OCI-M2 (cell line): ENCODE data around the gene SLC7A5.
"Not testable (repeated sequence)": the region's sequence is repeated elsewhere in the genome, so short reads cannot be mapped to it uniquely, and the experiment has no call there.

Experiments
- DNase-seq: peaks from one replicate; lab custom pipeline; 2025; ENCODE audit not compliant: unreplicated experiment; lab: John Stamatoyannopoulos, UW

SLC7A5 gene

GRCh38 chr16:87802670-87803069 is 66.6 kb downstream of the SLC7A5 start:
- DNase-seq = no peak

- DNase-seq = no peak
These were observed 67.5 kb downstream of the SLC7A5 start for GRCh38 chr16:87801679-87802259.

GRCh38 chr16:87800497-87800896 is 68.8 kb downstream of the SLC7A5 start:
- no peak for DNase-seq

DNA sequence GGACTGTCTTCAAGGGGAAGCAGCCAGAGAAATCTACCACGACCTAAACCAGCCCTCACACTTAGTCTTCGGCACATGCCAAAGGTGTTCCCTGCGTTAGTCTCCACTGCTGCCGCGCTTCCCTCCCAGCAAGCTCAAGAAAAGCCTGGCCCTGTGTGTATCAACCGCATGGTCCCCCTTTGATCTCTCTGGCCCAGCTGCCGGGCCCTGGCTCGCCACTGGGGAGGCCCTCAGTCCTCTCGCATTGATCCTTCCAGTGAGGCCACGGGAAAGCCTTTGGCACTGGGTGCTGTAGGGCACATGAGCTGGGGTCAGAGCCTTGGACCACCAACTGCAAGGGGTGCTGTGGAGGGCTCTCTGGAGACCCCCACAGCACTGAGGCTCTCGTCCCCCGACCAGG is 74.0 kb downstream of the SLC7A5 start:
- DNase-seq = no peak

GRCh38 chr16:87794485-87795078 is 74.7 kb downstream of the SLC7A5 start:
- DNase-seq = no peak

DNA sequence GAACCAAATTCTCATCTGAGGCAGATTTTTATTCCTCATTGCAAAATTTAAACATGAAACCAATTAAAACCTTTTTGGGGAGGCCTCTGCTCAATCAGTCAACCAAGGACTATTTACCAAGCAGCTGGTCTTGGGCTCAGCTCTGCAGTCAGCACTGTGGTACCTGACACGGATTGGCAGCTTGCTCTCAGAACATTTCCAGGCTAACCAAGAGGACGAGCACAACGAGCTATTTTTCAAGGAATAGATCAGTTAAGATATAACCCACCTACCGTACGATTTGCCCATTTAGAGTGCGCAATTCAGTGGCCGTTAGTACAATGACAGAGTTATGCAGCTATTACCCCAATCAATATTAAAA is 77.1 kb downstream of the SLC7A5 start:
- no peak for DNase-seq

DNA sequence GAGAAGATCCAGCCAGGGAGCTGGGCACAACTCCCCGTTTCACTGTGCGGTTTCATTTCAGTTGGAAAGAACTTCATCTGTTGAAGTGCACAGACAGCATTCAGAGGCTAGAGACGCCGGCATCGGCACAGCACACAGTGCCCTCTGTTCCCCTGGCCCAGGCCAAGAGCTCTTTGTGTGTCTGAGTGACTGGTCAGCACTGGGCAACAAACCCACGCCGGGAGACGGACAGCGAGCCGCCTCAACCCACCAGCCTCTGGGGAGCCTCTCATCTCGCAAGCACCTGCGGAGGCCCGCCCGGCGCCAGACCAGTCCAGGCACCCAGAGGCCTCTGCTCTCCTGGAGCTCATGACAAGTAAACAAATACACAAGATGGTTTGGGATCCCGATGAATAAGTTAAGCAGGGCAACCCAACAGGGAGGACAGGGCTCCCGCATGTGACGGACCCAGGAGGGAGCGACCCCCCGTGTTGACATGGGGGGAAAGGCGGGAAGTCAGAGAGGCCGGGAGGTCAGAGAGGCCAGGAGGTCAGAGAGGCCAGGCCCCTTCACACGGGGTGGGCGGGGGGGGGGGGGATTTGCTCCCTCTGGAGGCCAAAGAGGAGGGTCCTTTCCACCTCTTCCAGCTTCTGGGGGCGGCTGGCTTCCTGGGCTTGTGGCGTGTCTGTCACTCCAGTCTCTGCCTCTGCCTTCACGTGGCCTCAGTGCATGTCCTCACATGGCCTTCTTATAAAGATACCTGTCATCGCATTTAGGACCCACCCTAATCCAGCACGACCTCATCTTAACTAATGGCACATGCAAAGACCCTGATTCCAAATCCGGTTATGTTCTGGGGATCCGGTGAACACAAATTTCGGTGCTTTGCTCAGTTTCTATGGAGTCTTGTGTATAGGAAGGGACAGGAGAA is 77.8 kb downstream of the SLC7A5 start:
- DNase-seq = no peak

GRCh38 chr16:87790292-87791100 is 78.8 kb downstream of the SLC7A5 start:
- no peak for DNase-seq

GRCh38 chr16:87789437-87790291 is 79.6 kb downstream of the SLC7A5 start:
- no peak for DNase-seq

DNA sequence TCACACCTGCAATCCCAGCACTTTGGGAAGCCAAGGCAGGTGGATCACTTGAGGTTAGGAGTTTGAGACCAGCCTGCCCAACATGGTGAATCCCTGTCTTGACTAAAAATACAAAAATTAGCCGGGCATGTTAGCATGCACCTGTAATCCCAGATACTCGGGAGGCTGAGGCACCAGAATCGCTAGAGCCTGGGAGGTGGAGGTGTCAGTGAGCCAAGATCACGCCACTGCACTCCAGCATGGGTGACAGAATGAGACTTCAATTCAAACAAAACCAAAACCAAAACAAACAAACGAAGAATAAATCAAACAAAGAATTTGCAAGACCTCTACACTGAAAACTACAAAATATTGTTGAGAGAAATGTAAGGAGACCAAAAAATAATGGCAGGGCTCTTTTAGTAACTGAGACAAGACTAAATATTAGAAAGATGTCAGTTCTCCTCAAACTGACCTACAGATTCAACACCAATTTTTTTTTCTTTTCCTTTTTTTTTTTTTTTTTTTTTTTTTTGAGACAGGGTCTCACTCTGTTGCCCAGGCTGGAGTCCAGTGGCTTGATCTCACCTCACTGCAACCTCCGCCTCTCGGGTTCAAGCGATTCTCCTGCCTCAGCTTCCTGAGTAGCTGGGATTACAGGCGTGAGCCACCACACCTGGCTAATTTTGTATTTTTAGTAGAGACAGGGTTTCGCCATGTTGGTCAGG is 80.4 kb downstream of the SLC7A5 start:
- not testable (repeated sequence) for DNase-seq

DNA sequence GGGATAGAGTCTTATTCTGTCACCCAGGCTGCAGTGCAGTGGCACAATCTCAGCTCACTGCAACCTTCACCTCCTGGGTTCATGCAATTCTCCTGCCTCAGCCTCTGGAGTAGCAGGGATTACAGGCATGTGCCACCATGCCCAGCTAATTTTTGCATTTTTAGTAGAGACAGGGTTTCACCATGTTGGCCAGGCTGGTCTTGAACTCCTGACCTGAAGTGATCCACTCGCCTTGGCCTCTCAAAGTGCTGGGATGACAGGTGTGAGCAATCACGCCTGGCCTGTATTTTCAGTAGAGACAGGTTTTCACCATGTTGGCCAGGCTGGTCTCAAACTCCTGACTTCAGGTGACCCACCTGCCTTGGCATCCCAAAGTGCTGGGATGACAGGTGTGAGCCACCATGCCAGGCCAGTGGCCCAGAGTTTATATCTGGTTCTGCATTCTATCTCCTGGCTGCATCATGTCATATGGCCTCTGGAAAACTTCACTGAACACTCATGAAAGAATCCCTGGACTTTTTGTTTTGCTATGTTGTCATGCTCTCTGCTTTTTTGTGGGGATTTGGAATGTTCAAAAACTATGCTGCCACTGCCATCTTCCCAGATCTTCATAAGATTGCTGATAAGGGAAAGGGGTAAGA is 81.7 kb downstream of the SLC7A5 start:
- not testable (repeated sequence) for DNase-seq

GRCh38 chr16:87784812-87785211 is 84.5 kb downstream of the SLC7A5 start:
- DNase-seq = no peak

GRCh38 chr16:87782033-87782432 is 87.3 kb downstream of the SLC7A5 start:
- DNase-seq = no peak

DNA sequence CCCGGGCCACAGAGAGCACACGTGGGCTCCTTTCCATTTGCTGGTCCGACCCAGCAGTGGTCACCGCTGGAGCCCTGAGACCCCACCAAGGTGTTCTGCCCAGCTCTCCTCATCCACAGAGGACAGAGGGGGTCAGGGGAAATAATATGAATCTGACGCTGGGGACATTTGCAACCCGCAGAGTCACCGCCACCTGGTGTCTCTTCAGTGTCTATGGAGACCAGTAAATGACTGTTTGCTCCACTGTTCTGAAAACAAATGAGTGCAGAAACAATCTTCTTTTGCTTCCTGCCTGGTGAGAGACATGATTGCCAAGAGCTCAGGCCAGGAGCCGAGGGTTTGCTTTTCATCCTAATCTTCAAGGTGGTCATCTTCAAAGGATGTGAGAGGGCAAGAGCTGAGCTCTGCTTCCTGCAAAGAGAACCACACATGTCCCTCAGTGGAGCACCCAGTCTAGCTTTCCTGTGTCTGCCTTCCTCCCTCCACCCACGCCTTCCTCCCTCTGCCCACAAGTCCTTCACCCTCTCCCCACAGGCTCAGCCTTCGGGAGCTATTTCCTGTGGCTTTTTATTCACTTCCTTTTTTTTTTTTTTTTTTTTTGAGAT is 88.8 kb downstream of the SLC7A5 start:
- DNase-seq = peak; percentile 25
